ENCODE results near the gene RIN3.

Gene RIN3

DNA sequence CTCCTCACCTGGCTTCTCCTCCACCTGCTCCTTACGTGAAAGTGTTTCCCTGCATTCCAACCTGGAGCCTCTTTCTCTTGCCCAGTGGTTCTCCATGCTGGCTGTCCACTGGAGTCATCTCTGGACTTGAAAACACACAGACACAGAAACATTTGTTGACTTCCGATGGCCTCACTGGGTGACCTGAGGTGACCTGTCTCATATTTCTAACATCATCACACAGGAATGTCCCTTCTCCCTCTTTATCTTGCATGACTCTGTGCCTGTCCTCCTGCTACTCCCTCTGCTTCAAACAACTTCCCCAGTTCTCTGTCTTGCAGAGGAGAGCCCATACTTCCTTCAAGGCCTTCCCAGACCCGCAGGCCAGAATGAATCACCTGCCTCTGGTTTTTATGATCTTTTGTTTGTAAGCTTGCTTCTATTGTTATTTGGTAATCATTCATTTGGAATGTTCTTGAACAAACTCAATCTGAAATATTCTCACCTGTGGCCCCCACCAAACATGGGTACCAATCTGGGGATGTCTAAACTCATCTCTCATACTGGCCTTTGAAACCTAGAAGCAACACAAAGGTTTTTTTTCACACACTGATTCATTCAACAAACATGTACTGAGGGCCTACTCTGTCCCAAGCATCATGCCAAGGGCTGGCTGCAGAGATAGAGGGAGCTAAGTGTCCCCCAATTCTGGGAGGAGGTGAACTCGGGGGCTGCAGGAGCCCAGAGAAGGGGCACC lies 9.7 kb upstream of the RIN3 start:
- no peak for TF ChIP-seq CTCF (IDR thresholded peaks at IDR 0.05)

GRCh38 chr14:92505826-92506225 lies 7.8 kb upstream of the RIN3 start:
- TF ChIP-seq CTCF (IDR thresholded peaks at IDR 0.05), result no peak

DNA sequence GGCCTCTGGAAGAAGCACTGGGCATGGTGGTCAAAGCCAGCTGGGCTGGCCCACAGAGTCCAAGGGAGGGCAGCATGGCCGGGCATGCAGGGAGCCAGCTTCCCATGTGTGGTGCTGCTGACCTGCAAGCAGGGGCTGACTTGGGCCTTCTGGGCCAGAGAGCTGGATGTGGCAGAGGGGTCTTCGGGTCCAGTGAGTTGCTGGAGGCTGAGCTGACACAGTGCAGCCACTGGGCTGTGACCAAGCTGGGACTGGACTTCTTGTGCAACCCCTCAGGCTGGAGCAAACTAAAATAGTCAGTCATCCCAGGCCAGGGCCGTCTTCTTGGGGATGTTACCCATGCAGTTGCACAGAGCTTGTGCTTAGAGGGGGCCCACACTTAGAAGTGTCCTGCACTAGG lies 7.3 kb upstream of the RIN3 start:
- no peak for TF ChIP-seq CTCF (IDR thresholded peaks at IDR 0.05)

GRCh38 chr14:92507174-92507768 lies 6.3 kb upstream of the RIN3 start:
- TF ChIP-seq CTCF (IDR thresholded peaks at IDR 0.05), result no peak

GRCh38 chr14:92510972-92511371 lies 2.6 kb upstream of the RIN3 start:
- no peak for TF ChIP-seq CTCF (IDR thresholded peaks at IDR 0.05)

DNA sequence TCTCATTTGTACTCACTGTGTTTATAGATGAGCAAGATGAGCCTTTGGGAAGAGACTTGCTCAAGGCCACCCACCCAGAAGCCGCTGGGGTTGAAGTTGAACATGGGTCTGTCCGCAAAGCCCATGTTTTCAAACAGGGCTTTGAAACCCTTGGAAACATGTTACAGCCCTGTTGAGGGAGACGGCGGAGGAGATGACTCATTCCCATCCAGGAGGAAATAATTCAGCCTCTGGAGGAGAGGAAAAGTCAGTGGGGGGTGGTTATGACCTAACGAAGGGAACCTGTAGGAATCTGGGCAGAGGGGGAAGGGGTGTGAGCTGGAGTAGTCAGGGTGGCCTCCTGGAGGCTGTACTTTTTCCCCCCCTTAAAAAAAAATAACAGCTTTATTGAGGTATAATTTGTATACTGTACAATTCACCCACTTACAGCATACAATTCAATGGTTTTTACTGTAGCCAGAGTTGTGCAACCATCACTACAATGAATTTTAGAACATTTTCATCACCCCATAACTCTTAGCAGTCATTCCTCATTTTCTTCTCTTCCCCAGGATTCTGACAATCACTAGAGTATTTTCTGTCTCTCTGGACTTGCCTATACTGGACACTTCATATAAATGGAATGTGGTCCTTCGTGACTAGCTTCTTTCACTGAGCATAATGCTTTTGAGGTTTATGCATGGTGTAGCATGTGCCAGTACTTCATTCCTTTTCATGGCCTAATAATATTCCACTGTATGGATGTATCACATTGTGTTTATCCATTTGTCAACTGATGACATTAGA lies 1.9 kb upstream of the RIN3 start:
- no peak for TF ChIP-seq CTCF (IDR thresholded peaks at IDR 0.05)

- TF ChIP-seq CTCF (IDR thresholded peaks at IDR 0.05), result no peak
These were observed 776 bp upstream of the RIN3 start for GRCh38 chr14:92512807-92513203.

All from LNCAP (cell line).